Measurements from ENCODE around the gene RC3H2. TPM values are rescaled to one million over a fixed set of nuclear protein-coding genes. Genes with fewer than 3 reads are reported as not detected.

Gene RC3H2
- total RNA-seq, 5 donors from 2014 or later (not counting 1 experiment from before 2014, with no cell fraction given), result 45.3 to 76.0 (median 59.8) TPM

GRCh38 chr9:122820490-122820845 is 84.7 kb downstream of the RC3H2 start:
- Histone ChIP-seq H3K4me1 (ENCODE audit: control insufficient read depth in 1 of 2, extremely low read depth in 1 of 2, insufficient read depth in 2 of 2, low read length in 2 of 2) (peaks cover 8 to 28% of the 10 kb centered on the region in 2 experiments), H3K9me3 (no peaks in the 10 kb centered on the region), H3K4me3 (ENCODE audit: control insufficient read depth in 1 of 2, extremely low read depth in 1 of 2, low read length in 1 of 2) (no peak overlapping the region), H3K36me3 (ENCODE audit: control insufficient read depth in 2 of 2, extremely low read depth in 1 of 2, insufficient read depth in 1 of 2, low read length in 1 of 2) (peaks cover 0 to 44% of the 10 kb centered on the region in 2 donors), H3K27ac (ENCODE audit: low read length) (no peak overlapping the region), H3K27me3 (replicated peaks in 1 of 2; ENCODE audit: control insufficient read depth in 2 of 2, extremely low read depth in 1 of 2, insufficient read depth in 2 of 2, low read length in 1 of 2) (no peaks in the 10 kb centered on the region)
- peak overlapping the region; percentile 78 to 79 for H3K27ac Mint-ChIP-seq
- no peak for DNase-seq
- no peaks in the 10 kb centered on the region for H3K9me3 Mint-ChIP-seq
- peaks cover 52 to 69% (median 65%) of the 10 kb centered on the region in 3 donors for H3K4me1 Mint-ChIP-seq
- ATAC-seq (replicated peaks in 1 of 4), result no peak
- no peaks in the 10 kb centered on the region for H3K27me3 Mint-ChIP-seq
- H3K36me3 Mint-ChIP-seq, result peaks cover 39% of the 10 kb centered on the region
- CTCF ChIA-PET, result interaction anchor here in 1 of 2 donors (1.1 kb wide), 1 partner anchor 15 kb away, joined by 3 read pairs; no protein-coding TSS in a partner anchor
- POLR2A ChIA-PET, result interaction anchor here in 1 of 2 donors (0.6 kb wide), 1 partner anchor 359 kb away, joined by 3 read pairs; no protein-coding TSS in a partner anchor
- no peak overlapping the region for H3K4me3 Mint-ChIP-seq
- 98% methylated on average over 9 of the region's 11 CpGs for WGBS (ENCODE audit: insufficient coverage)

- POLR2A ChIA-PET, result no interaction called here
- Mint-ChIP-seq H3K9me3 (no peaks in the 10 kb centered on the region), H3K36me3 (peaks cover 39% of the 10 kb centered on the region), H3K27me3 (no peaks in the 10 kb centered on the region), H3K4me1 (peaks cover 53 to 68% (median 64%) of the 10 kb centered on the region in 3 donors), H3K27ac (peak overlapping the region; percentile 78 to 79), H3K4me3 (no peak overlapping the region)
- CTCF ChIA-PET, result interaction anchor here in 1 of 2 donors (0.7 kb wide), 1 partner anchor 568 kb away, joined by 4 read pairs; no protein-coding TSS in a partner anchor
- DNase-seq (no peak), ATAC-seq (replicated peaks in 1 of 4) (no peak)
- H3K36me3 ChIP-seq (ENCODE audit: control insufficient read depth in 2 of 2, extremely low read depth in 1 of 2, insufficient read depth in 1 of 2, low read length in 1 of 2), result peaks cover 0 to 44% of the 10 kb centered on the region in 2 donors
- H3K4me1 ChIP-seq (ENCODE audit: control insufficient read depth in 1 of 2, extremely low read depth in 1 of 2, insufficient read depth in 2 of 2, low read length in 2 of 2), result peaks cover 8 to 25% of the 10 kb centered on the region in 2 experiments
- 80% methylated on average over 9 of the region's 9 CpGs for WGBS (ENCODE audit: insufficient coverage)
- no peaks in the 10 kb centered on the region for H3K27me3 ChIP-seq (replicated peaks in 1 of 2; ENCODE audit: control insufficient read depth in 2 of 2, extremely low read depth in 1 of 2, insufficient read depth in 2 of 2, low read length in 1 of 2)
- no peaks in the 10 kb centered on the region for H3K9me3 ChIP-seq
- peak overlapping the region; percentile 33 for H3K27ac ChIP-seq (ENCODE audit: low read length)
- no peak overlapping the region for H3K4me3 ChIP-seq (ENCODE audit: control insufficient read depth in 1 of 2, extremely low read depth in 1 of 2, low read length in 1 of 2)
Observed at GRCh38 chr9:122819791-122820489, 85.2 kb downstream of the RC3H2 start.

GRCh38 chr9:122819326-122819725 is 85.8 kb downstream of the RC3H2 start:
- no CpG with 5 or more reads among the region's 3 CpGs for WGBS (ENCODE audit: insufficient coverage)

GRCh38 chr9:122816163-122816867 is 88.8 kb downstream of the RC3H2 start:
- H3K36me3 ChIP-seq (ENCODE audit: control insufficient read depth in 2 of 2, extremely low read depth in 1 of 2, insufficient read depth in 1 of 2, low read length in 1 of 2), result peaks cover 0 to 17% of the 10 kb centered on the region in 2 donors
- peak overlapping the region in 1 of 2 donors; percentile 10 for H3K4me3 ChIP-seq (ENCODE audit: control insufficient read depth in 1 of 2, extremely low read depth in 1 of 2, low read length in 1 of 2)
- WGBS (ENCODE audit: insufficient coverage), result 14% methylated on average over 13 of the region's 17 CpGs
- peak overlapping the region; percentile 98 for H3K27ac Mint-ChIP-seq
- ChIA-PET CTCF (interaction anchor here (1.0 to 1.3 kb wide), 2 partner anchors 89 to 719 kb away, joined by 3 read pairs; partner anchors contain the start of gene RC3H2 (in 1 of the 2)), POLR2A (no interaction called here)
- H3K4me1 ChIP-seq (ENCODE audit: control insufficient read depth in 1 of 2, extremely low read depth in 1 of 2, insufficient read depth in 2 of 2, low read length in 2 of 2), result peaks cover 8 to 25% of the 10 kb centered on the region in 2 experiments
- no peaks in the 10 kb centered on the region for H3K27me3 Mint-ChIP-seq
- no peaks in the 10 kb centered on the region for H3K9me3 ChIP-seq
- ATAC-seq (replicated peaks in 1 of 4) (peak; percentile 92 to 99 (median 96)), DNase-seq (peak; percentile 16 to 65 (median 44))
- peak overlapping the region; percentile 70 for H3K27ac ChIP-seq (ENCODE audit: low read length)
- H3K27me3 ChIP-seq (replicated peaks in 1 of 2; ENCODE audit: control insufficient read depth in 2 of 2, extremely low read depth in 1 of 2, insufficient read depth in 2 of 2, low read length in 1 of 2), result no peaks in the 10 kb centered on the region
- peaks cover 18% of the 10 kb centered on the region for H3K36me3 Mint-ChIP-seq
- no peaks in the 10 kb centered on the region for H3K9me3 Mint-ChIP-seq
- peak overlapping the region; percentile 62 to 79 (median 71) for H3K4me3 Mint-ChIP-seq
- H3K4me1 Mint-ChIP-seq, result peaks cover 40 to 49% (median 42%) of the 10 kb centered on the region in 3 donors

More at GRCh38 chr9:122819326-122819725, 85.8 kb downstream of the RC3H2 start:
- Histone ChIP-seq H3K36me3 (ENCODE audit: control insufficient read depth in 2 of 2, extremely low read depth in 1 of 2, insufficient read depth in 1 of 2, low read length in 1 of 2) (peaks cover 0 to 42% of the 10 kb centered on the region in 2 donors), H3K27me3 (replicated peaks in 1 of 2; ENCODE audit: control insufficient read depth in 2 of 2, extremely low read depth in 1 of 2, insufficient read depth in 2 of 2, low read length in 1 of 2) (no peaks in the 10 kb centered on the region), H3K9me3 (no peaks in the 10 kb centered on the region), H3K4me1 (ENCODE audit: control insufficient read depth in 1 of 2, extremely low read depth in 1 of 2, insufficient read depth in 2 of 2, low read length in 2 of 2) (peaks cover 8 to 25% of the 10 kb centered on the region in 2 experiments), H3K4me3 (ENCODE audit: control insufficient read depth in 1 of 2, extremely low read depth in 1 of 2, low read length in 1 of 2) (no peak overlapping the region), H3K27ac (ENCODE audit: low read length) (peak overlapping the region; percentile 54)
- ChIA-PET CTCF (interaction anchor here in 1 of 2 donors (0.7 kb wide), 1 partner anchor 568 kb away, joined by 4 read pairs; no protein-coding TSS in a partner anchor), POLR2A (no interaction called here)
- peak overlapping the region; percentile 78 to 79 for H3K27ac Mint-ChIP-seq
- peaks cover 52 to 68% (median 63%) of the 10 kb centered on the region in 3 donors for H3K4me1 Mint-ChIP-seq
- ATAC-seq (replicated peaks in 1 of 4), result no peak
- no peak for DNase-seq
- peaks cover 35% of the 10 kb centered on the region for H3K36me3 Mint-ChIP-seq
- H3K9me3 Mint-ChIP-seq, result no peaks in the 10 kb centered on the region
- H3K4me3 Mint-ChIP-seq, result no peak overlapping the region
- no peaks in the 10 kb centered on the region for H3K27me3 Mint-ChIP-seq

DNA sequence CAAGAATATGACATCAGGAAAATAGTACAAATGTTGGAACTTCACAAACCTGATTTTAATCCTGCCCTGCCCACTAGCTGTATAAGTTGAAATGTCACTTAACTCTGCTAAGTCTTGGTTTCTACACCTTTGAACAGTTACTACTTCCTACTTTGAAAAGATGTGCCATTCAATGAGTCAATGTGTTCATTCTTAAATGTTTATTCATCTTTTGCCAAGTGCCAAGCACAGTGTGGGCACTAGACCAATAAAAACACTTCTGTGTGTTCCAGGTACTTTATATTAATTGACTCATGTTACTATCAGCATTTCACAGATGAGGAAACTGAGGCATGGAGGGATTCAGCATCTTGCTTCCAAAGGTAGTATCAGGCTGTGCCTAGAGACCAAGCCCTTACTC is 89.6 kb downstream of the RC3H2 start:
- Mint-ChIP-seq H3K27me3 (no peaks in the 10 kb centered on the region), H3K36me3 (peaks cover 14% of the 10 kb centered on the region), H3K9me3 (no peaks in the 10 kb centered on the region), H3K4me3 (peak overlapping the region; percentile 62 to 79 (median 71)), H3K27ac (peak overlapping the region; percentile 98), H3K4me1 (peaks cover 36 to 44% (median 37%) of the 10 kb centered on the region in 3 donors)
- peaks cover 8 to 24% of the 10 kb centered on the region in 2 experiments for H3K4me1 ChIP-seq (ENCODE audit: control insufficient read depth in 1 of 2, extremely low read depth in 1 of 2, insufficient read depth in 2 of 2, low read length in 2 of 2)
- H3K4me3 ChIP-seq (ENCODE audit: control insufficient read depth in 1 of 2, extremely low read depth in 1 of 2, low read length in 1 of 2), result peak overlapping the region in 1 of 2 donors; percentile 10
- ChIA-PET POLR2A (interaction anchor here in 1 of 2 donors (0.6 kb wide), 1 partner anchor 29 kb away, joined by 3 read pairs; no protein-coding TSS in a partner anchor), CTCF (interaction anchor here in 1 of 2 donors (1.3 kb wide), 1 partner anchor 718 kb away, joined by 3 read pairs; no protein-coding TSS in a partner anchor)
- peaks cover 0 to 15% of the 10 kb centered on the region in 2 donors for H3K36me3 ChIP-seq (ENCODE audit: control insufficient read depth in 2 of 2, extremely low read depth in 1 of 2, insufficient read depth in 1 of 2, low read length in 1 of 2)
- no peaks in the 10 kb centered on the region for H3K27me3 ChIP-seq (replicated peaks in 1 of 2; ENCODE audit: control insufficient read depth in 2 of 2, extremely low read depth in 1 of 2, insufficient read depth in 2 of 2, low read length in 1 of 2)
- no peak for DNase-seq
- no peak for ATAC-seq (replicated peaks in 1 of 4)
- peak overlapping the region; percentile 70 for H3K27ac ChIP-seq (ENCODE audit: low read length)
- no peaks in the 10 kb centered on the region for H3K9me3 ChIP-seq

- no peak overlapping the region for H3K27ac ChIP-seq (ENCODE audit: low read length)
- no peak for ATAC-seq (replicated peaks in 1 of 4)
- ChIA-PET POLR2A (no interaction called here), CTCF (no interaction called here)
- Mint-ChIP-seq H3K27me3 (no peaks in the 10 kb centered on the region), H3K36me3 (peaks cover 4% of the 10 kb centered on the region), H3K4me1 (peaks cover 26 to 34% (median 28%) of the 10 kb centered on the region in 3 donors), H3K4me3 (peak overlapping the region in 1 of 3 donors; percentile 42), H3K27ac (peak overlapping the region; percentile 80 to 86), H3K9me3 (no peaks in the 10 kb centered on the region)
- H3K27me3 ChIP-seq (replicated peaks in 1 of 2; ENCODE audit: control insufficient read depth in 2 of 2, extremely low read depth in 1 of 2, insufficient read depth in 2 of 2, low read length in 1 of 2), result no peaks in the 10 kb centered on the region
- no peak for DNase-seq
- peaks cover 0 to 7% of the 10 kb centered on the region in 2 donors for H3K36me3 ChIP-seq (ENCODE audit: control insufficient read depth in 2 of 2, extremely low read depth in 1 of 2, insufficient read depth in 1 of 2, low read length in 1 of 2)
- H3K4me1 ChIP-seq (ENCODE audit: control insufficient read depth in 1 of 2, extremely low read depth in 1 of 2, insufficient read depth in 2 of 2, low read length in 2 of 2), result peaks cover 8 to 20% of the 10 kb centered on the region in 2 experiments
- H3K9me3 ChIP-seq, result no peaks in the 10 kb centered on the region
- H3K4me3 ChIP-seq (ENCODE audit: control insufficient read depth in 1 of 2, extremely low read depth in 1 of 2, low read length in 1 of 2), result no peak overlapping the region
- WGBS (ENCODE audit: insufficient coverage), result 78% methylated on average over 4 of the region's 6 CpGs
Observed at GRCh38 chr9:122814545-122814944, 90.6 kb downstream of the RC3H2 start.
